Measurements from ENCODE around the gene TBC1D8B.

TBC1D8B gene

GRCh38 chrX:106891762-106892460 is 89.4 kb downstream of the TBC1D8B start:
- TF ChIP-seq GATA3 (IDR thresholded peaks at IDR 0.05; ENCODE audit: low read depth, low read length) (no peak), GATA2 (IDR thresholded peaks at IDR 0.05; ENCODE audit: low read depth, low read length) (no peak)

- TF ChIP-seq GATA2 (IDR thresholded peaks at IDR 0.05; ENCODE audit: low read depth, low read length) (no peak), GATA3 (IDR thresholded peaks at IDR 0.05; ENCODE audit: low read depth, low read length) (no peak)
Observed at GRCh38 chrX:106894392-106894909, 92.0 kb downstream of the TBC1D8B start.

- no peak for TF ChIP-seq GATA2 (IDR thresholded peaks at IDR 0.05; ENCODE audit: low read depth, low read length)
- TF ChIP-seq GATA3 (IDR thresholded peaks at IDR 0.05; ENCODE audit: low read depth, low read length) = no peak
Observed at GRCh38 chrX:106894978-106895452, 92.5 kb downstream of the TBC1D8B start.

- TF ChIP-seq GATA3 (IDR thresholded peaks at IDR 0.05; ENCODE audit: low read depth, low read length) (no peak), GATA2 (IDR thresholded peaks at IDR 0.05; ENCODE audit: low read depth, low read length) (no peak)
Observed at GRCh38 chrX:106897259-106897658, 94.8 kb downstream of the TBC1D8B start.

GRCh38 chrX:106898462-106898861 is 96.0 kb downstream of the TBC1D8B start:
- TF ChIP-seq GATA3 (IDR thresholded peaks at IDR 0.05; ENCODE audit: low read depth, low read length) = no peak
- no peak for TF ChIP-seq GATA2 (IDR thresholded peaks at IDR 0.05; ENCODE audit: low read depth, low read length)

- TF ChIP-seq GATA3 (IDR thresholded peaks at IDR 0.05; ENCODE audit: low read depth, low read length) (no peak), GATA2 (IDR thresholded peaks at IDR 0.05; ENCODE audit: low read depth, low read length) (no peak)
Observed at GRCh38 chrX:106899276-106899675, 96.8 kb downstream of the TBC1D8B start.

- no peak for TF ChIP-seq GATA2 (IDR thresholded peaks at IDR 0.05; ENCODE audit: low read depth, low read length)
- TF ChIP-seq GATA3 (IDR thresholded peaks at IDR 0.05; ENCODE audit: low read depth, low read length) = no peak
Observed at GRCh38 chrX:106899841-106900240, 97.4 kb downstream of the TBC1D8B start.

GRCh38 chrX:106901341-106901740 is 98.9 kb downstream of the TBC1D8B start:
- TF ChIP-seq GATA3 (IDR thresholded peaks at IDR 0.05; ENCODE audit: low read depth, low read length) (no peak), GATA2 (IDR thresholded peaks at IDR 0.05; ENCODE audit: low read depth, low read length) (no peak)

- no peak for TF ChIP-seq GATA3 (IDR thresholded peaks at IDR 0.05; ENCODE audit: low read depth, low read length)
- TF ChIP-seq GATA2 (IDR thresholded peaks at IDR 0.05; ENCODE audit: low read depth, low read length) = no peak
Observed at GRCh38 chrX:106901781-106902219, 99.3 kb downstream of the TBC1D8B start.

- TF ChIP-seq GATA3 (IDR thresholded peaks at IDR 0.05; ENCODE audit: low read depth, low read length) = no peak
- TF ChIP-seq GATA2 (IDR thresholded peaks at IDR 0.05; ENCODE audit: low read depth, low read length) = no peak
Observed at GRCh38 chrX:106902684-106903083, 100.2 kb downstream of the TBC1D8B start.

GRCh38 chrX:106903291-106903824 is 100.9 kb downstream of the TBC1D8B start, which contains the start of gene RIPPLY1:
TSS of gene RIPPLY1 (minus strand) at chrX:106903341. CDS start at chrX:106903287, 54 bp downstream.
- TF ChIP-seq GATA2 (IDR thresholded peaks at IDR 0.05; ENCODE audit: low read depth, low read length) (no peak), GATA3 (IDR thresholded peaks at IDR 0.05; ENCODE audit: low read depth, low read length) (no peak)

GRCh38 chrX:106903856-106904528 is 101.5 kb downstream of the TBC1D8B start:
- TF ChIP-seq GATA2 (IDR thresholded peaks at IDR 0.05; ENCODE audit: low read depth, low read length) = no peak
- TF ChIP-seq GATA3 (IDR thresholded peaks at IDR 0.05; ENCODE audit: low read depth, low read length) = no peak

- TF ChIP-seq GATA3 (IDR thresholded peaks at IDR 0.05; ENCODE audit: low read depth, low read length) (no peak), GATA2 (IDR thresholded peaks at IDR 0.05; ENCODE audit: low read depth, low read length) (no peak)
Observed at GRCh38 chrX:106905064-106905708, 102.7 kb downstream of the TBC1D8B start.

GRCh38 chrX:106906361-106906760 is 103.9 kb downstream of the TBC1D8B start:
- TF ChIP-seq GATA3 (IDR thresholded peaks at IDR 0.05; ENCODE audit: low read depth, low read length) (no peak), GATA2 (IDR thresholded peaks at IDR 0.05; ENCODE audit: low read depth, low read length) (no peak)
